NCI-H226 (cell line): Measurements from ENCODE around the gene ERVFRD-1.
"Not testable (repeated sequence)": the region's sequence is repeated elsewhere in the genome, so short reads cannot be mapped to it uniquely, and the experiment has no call there.

Experiments
- DNase-seq: peaks from one replicate; pipeline ENCODE4 v3.0.0-alpha.2; 2015

The ERVFRD-1 gene

GRCh38 chr6:11126876-11127275 lies 15.4 kb upstream of the ERVFRD-1 start:
- DNase-seq: no peak

- DNase-seq: no peak
Measured at GRCh38 chr6:11123978-11124377, 12.5 kb upstream of the ERVFRD-1 start.

GRCh38 chr6:11122380-11122779 lies 10.9 kb upstream of the ERVFRD-1 start:
- no peak for DNase-seq

- no peak for DNase-seq
Measured at GRCh38 chr6:11121851-11122250, 10.3 kb upstream of the ERVFRD-1 start.

GRCh38 chr6:11120271-11121005 lies 8.9 kb upstream of the ERVFRD-1 start:
- DNase-seq: no peak

- DNase-seq: peak; percentile 66
Measured at GRCh38 chr6:11115808-11116536, 4.4 kb upstream of the ERVFRD-1 start.

GRCh38 chr6:11113038-11113437 lies 1.5 kb upstream of the ERVFRD-1 start:
- no peak for DNase-seq

GRCh38 chr6:11111769-11112437 lies 378 bp upstream of the ERVFRD-1 start:
- DNase-seq: no peak

GRCh38 chr6:11108726-11109125 lies 2.8 kb downstream of the ERVFRD-1 start:
- DNase-seq: no peak

GRCh38 chr6:11103065-11103464 lies 8.5 kb downstream of the ERVFRD-1 start:
- no peak for DNase-seq

GRCh38 chr6:11101417-11101816 lies 10.1 kb downstream of the ERVFRD-1 start:
- no peak for DNase-seq

GRCh38 chr6:11098004-11098403 lies 13.5 kb downstream of the ERVFRD-1 start:
- no peak for DNase-seq

GRCh38 chr6:11097476-11097875 lies 14.0 kb downstream of the ERVFRD-1 start:
- no peak for DNase-seq

- DNase-seq: peak; percentile 85
Measured at GRCh38 chr6:11096109-11096508, 15.4 kb downstream of the ERVFRD-1 start.

- DNase-seq: no peak
Measured at GRCh38 chr6:11094941-11095340, 16.6 kb downstream of the ERVFRD-1 start.

GRCh38 chr6:11094411-11094851 lies 17.1 kb downstream of the ERVFRD-1 start:
- DNase-seq: peak; percentile 37

- peak; percentile 97 for DNase-seq
Measured at GRCh38 chr6:11093626-11094410, 17.7 kb downstream of the ERVFRD-1 start, which contains the start of gene SMIM13. Gene SMIM13 (plus strand): TSS chr6:11093834. CDS start chr6:11094314, 480 bp downstream.

- DNase-seq: no peak
Measured at GRCh38 chr6:11093376-11093625, 18.2 kb downstream of the ERVFRD-1 start.

- no peak for DNase-seq
Measured at GRCh38 chr6:11092668-11093375, 18.7 kb downstream of the ERVFRD-1 start.

GRCh38 chr6:11091141-11091540 lies 20.4 kb downstream of the ERVFRD-1 start:
- DNase-seq: not testable (repeated sequence)

GRCh38 chr6:11089695-11090094 lies 21.8 kb downstream of the ERVFRD-1 start:
- no peak for DNase-seq

- DNase-seq: not testable (repeated sequence)
Measured at GRCh38 chr6:11087141-11087812, 24.2 kb downstream of the ERVFRD-1 start.
